HepG2 (cell line): Measurements from ENCODE around the gene GPR37L1. TPM values are rescaled to one million over a fixed set of nuclear protein-coding genes. Genes with fewer than 3 reads are reported as not detected.

ENCODE experiments used
- ARNT2 ChIP-seq: sonication (generic); formaldehyde crosslinking; IDR thresholded peaks from 2 replicates; pipeline ENCODE4 v1.8.0; 2022; ENCODE audit warnings: mild to moderate bottlenecking, low read depth, missing genetic modification reagents, moderate library complexity
- GTF2F1 ChIP-seq: fragments of 150-350 bp; IDR thresholded peaks from 2 replicates; pipeline ENCODE4 v1.6.1; 2014; ENCODE audit warnings: low read length
- HMGXB4 ChIP-seq, 2 experiments: sonication (generic) in 1 of 2; formaldehyde crosslinking in 1 of 2; IDR thresholded peaks; 2 replicates each; pipeline versions ENCODE4 v1.4.0 to v1.6.1; 2018 to 2020; ENCODE audit warnings: missing genetic modification reagents in 2 of 2, borderline replicate concordance in 1 of 2, low read depth in 1 of 2, mild to moderate bottlenecking in 1 of 2, missing biosample characterization in 1 of 2
- KDM2A ChIP-seq: sonication (generic); formaldehyde crosslinking; IDR thresholded peaks from 2 replicates; pipeline ENCODE4 v1.4.0; 2020; ENCODE audit warnings: low read depth, missing genetic modification reagents, borderline replicate concordance
- SNAPC2 ChIP-seq: sonication (generic); formaldehyde crosslinking; IDR thresholded peaks from 2 replicates; pipeline ENCODE4 v1.8.1; 2022; ENCODE audit warnings: mild to moderate bottlenecking, missing genetic modification reagents
- TCF12 ChIP-seq, 2 experiments: fragments of 450-650 bp in 1 of 2; sonication (generic) in 1 of 2; formaldehyde crosslinking in 1 of 2; IDR thresholded peaks; 2 replicates each; pipeline versions ENCODE4 v1.6.1 to v1.8.0; 2017 to 2022; ENCODE audit warnings: antibody characterized with exemption in 1 of 2, mild to moderate bottlenecking in 1 of 2, missing genetic modification reagents in 1 of 2, moderate library complexity in 1 of 2
- TCF7L2 ChIP-seq: IDR thresholded peaks from 2 replicates; pipeline ENCODE4 v1.6.1; 2011; ENCODE audit warnings: mild to moderate bottlenecking, low read depth, low read length, moderate library complexity
- TEAD2 ChIP-seq: sonication (generic); formaldehyde crosslinking; IDR thresholded peaks from 2 replicates; pipeline ENCODE4 v1.9.0; 2021; ENCODE audit warnings: missing genetic modification reagents
- ZFP41 ChIP-seq: sonication (generic); formaldehyde crosslinking; IDR thresholded peaks from 2 replicates; pipeline ENCODE4 v1.4.0; 2020; ENCODE audit warnings: mild to moderate bottlenecking, missing genetic modification reagents, borderline replicate concordance
- ZNF10 ChIP-seq: sonication (generic); formaldehyde crosslinking; IDR thresholded peaks from 2 replicates; pipeline ENCODE4 v1.4.0; 2020; ENCODE audit warnings: mild to moderate bottlenecking, low read depth, missing genetic modification reagents, borderline replicate concordance
- ZNF18 ChIP-seq: sonication (generic); formaldehyde crosslinking; IDR thresholded peaks from 2 replicates; pipeline ENCODE4 v1.8.0; 2022; ENCODE audit warnings: mild to moderate bottlenecking, missing genetic modification reagents; ENCODE audit not compliant: insufficient replicate concordance
- ZNF557 ChIP-seq: sonication (generic); formaldehyde crosslinking; IDR thresholded peaks from 2 replicates; pipeline ENCODE4 v1.4.0; 2020; ENCODE audit warnings: missing genetic modification reagents
- ZNF687 ChIP-seq: sonication (generic); formaldehyde crosslinking; IDR thresholded peaks from 2 replicates; pipeline ENCODE4 v1.5.1; 2020; ENCODE audit warnings: mild to moderate bottlenecking, missing genetic modification reagents, moderate library complexity
- ZNF775 ChIP-seq: sonication (generic); formaldehyde crosslinking; IDR thresholded peaks from 2 replicates; pipeline ENCODE4 v1.4.0; 2020; ENCODE audit warnings: missing genetic modification reagents, mild to moderate bottlenecking, moderate library complexity, borderline replicate concordance
- ZNF776 ChIP-seq: sonication (generic); formaldehyde crosslinking; IDR thresholded peaks from 2 replicates; pipeline ENCODE4 v1.4.0; 2020; ENCODE audit warnings: mild to moderate bottlenecking, missing genetic modification reagents
- polyA plus RNA-seq, 8 experiments: library from polyadenylated mRNA; depleted of rRNA in 3 of 8; stranded (reverse) in 7 of 8; unstranded in 1 of 8; fragments of >200 nt; fragmentation: Illumina TruSeq in 4 of 8; extraction: Trizol in 4 of 8; gene quantifications; 2 replicates each; pipeline versions ENCODE4 v1.2.1 to v1.2.3, GENCODE V29; 2011 to 2016; ENCODE audit warnings: low read depth in 4 of 8, missing spikeins in 1 of 8, mixed read lengths in 1 of 8; ENCODE audit not compliant: insufficient read depth in 1 of 8
- total RNA-seq, 5 experiments: library from RNA; depleted of rRNA; stranded (reverse); fragments of >200 nt; fragmentation: Illumina TruSeq; extraction: Trizol; gene quantifications; 2 replicates each; pipeline ENCODE4 v1.2.3, GENCODE V29; 2016; ENCODE audit warnings: low read depth in 1 of 5
- TF ChIP-seq, protein P1 (sequence below): sonication (generic); formaldehyde crosslinking; IDR thresholded peaks from 2 replicates; pipeline ENCODE4 v1.4.0; 2020; ENCODE audit warnings: mild to moderate bottlenecking, low read depth, missing genetic modification reagents

Gene GPR37L1
- total and polyA plus RNA-seq, 2 of the 13 experiments (the other 11 are each of a cell fraction or from before 2014, with no cell fraction given), result 0.13 TPM; not detected in 1

DNA sequence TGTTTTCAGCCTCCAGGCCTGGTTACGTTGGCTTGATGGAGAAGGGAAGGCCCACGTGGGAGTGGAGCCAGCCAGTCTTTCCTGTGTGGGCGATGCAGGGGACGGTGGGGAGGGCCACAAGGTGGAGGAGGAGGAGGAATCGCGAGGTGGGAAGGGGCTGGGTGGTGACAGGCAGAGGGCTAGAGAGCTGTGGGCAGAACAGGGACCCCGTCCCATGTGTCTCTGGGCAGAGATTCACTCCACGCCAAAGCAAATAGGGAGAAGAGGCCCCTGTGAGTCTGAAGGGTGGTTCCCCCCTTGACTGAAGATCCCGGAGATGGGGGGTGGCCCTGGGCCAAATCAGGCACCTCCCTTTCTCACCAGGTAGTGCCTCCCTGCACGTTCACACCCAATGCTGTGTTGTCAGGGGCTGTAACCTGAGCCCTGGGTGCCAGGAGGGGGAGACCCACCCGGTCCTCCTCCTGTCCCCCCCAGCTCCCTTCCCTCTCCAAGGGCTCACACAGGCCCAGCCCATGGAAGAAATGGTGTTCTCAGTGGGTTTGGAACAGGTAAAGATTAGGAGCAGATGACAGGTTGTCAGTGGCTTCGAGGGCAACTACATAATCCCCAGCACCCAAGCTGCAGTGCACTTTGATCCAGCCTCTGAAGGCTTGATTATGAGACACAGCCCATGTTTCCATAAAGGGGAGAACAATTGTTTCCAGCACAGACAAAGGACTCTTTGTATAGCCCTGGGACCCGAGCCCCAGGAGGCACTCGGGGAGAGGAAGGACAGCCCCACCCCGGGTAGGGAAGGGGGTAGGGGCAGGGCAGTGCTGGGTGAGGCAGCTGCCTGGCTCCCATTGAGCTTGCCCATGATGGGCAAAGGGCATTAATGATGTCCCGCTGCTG, 37.7 kb upstream of the GPR37L1 start (continued):
- TF ChIP-seq ZNF18 (CRISPR knock-in tag) (peak; percentile 49), ZNF687 (peak; percentile 95), KDM2A (peak; percentile 3; the same call in 1 of the 2 replicates), ZNF775 (no peak), ZNF776 (CRISPR knock-in tag) (no peak), GTF2F1 (no peak), ARNT2 (CRISPR knock-in tag) (no peak), ZNF10 (CRISPR knock-in tag) (no peak), ZNF557 (CRISPR knock-in tag) (0 out of 2 replicates have a peak, but pooled peaks have one; percentile 82), SNAPC2 (0 out of 2 replicates have a peak, but pooled peaks have one; percentile 33), TCF12 (IDR thresholded peaks at IDR 0.05) (no peak), TCF12 (CRISPR knock-in tag; IDR thresholded peaks at IDR 0.05) (peak; percentile 83), TCF7L2 (no peak), ZFP41 (CRISPR knock-in tag) (0 out of 2 replicates have a peak, but pooled peaks have one; percentile 31), HMGXB4 (CRISPR knock-in tag; IDR thresholded peaks at IDR 0.05; ENCODE audit: borderline replicate concordance in 1 of 2, low read depth in 1 of 2) (peak in 1 of 2 experiments; percentile 43; a peak in 2 of 4 replicates), TEAD2 (CRISPR knock-in tag) (no peak)
- TF ChIP-seq, protein P1, sequence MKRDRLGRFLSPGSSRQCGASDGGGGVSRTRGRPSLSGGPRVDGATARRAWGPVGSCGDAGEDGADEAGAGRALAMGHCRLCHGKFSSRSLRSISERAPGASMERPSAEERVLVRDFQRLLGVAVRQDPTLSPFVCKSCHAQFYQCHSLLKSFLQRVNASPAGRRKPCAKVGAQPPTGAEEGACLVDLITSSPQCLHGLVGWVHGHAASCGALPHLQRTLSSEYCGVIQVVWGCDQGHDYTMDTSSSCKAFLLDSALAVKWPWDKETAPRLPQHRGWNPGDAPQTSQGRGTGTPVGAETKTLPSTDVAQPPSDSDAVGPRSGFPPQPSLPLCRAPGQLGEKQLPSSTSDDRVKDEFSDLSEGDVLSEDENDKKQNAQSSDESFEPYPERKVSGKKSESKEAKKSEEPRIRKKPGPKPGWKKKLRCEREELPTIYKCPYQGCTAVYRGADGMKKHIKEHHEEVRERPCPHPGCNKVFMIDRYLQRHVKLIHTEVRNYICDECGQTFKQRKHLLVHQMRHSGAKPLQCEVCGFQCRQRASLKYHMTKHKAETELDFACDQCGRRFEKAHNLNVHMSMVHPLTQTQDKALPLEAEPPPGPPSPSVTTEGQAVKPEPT, result no peak
